Neural cell (in vitro differentiated cells): Measurements from ENCODE around the gene FABP7.

Source experiments
- EP300 ChIP-seq: fragments of 450-650 bp; conservative IDR thresholded peaks from 2 replicates; pipeline ENCODE4 v1.6.1; 2014; ENCODE audit warnings: antibody characterized with exemption, mild to moderate bottlenecking, moderate library complexity; ENCODE audit not compliant: poor library complexity, severe bottlenecking
- EZH2 ChIP-seq: fragments of 200-600, 300-800 bp; shearing (Covaris generic), sonication (generic); IDR thresholded peaks from 2 replicates; pipeline ENCODE4 v1.6.1; 2014; ENCODE audit warnings: antibody characterized with exemption, low read length, borderline replicate concordance, mild to moderate bottlenecking; ENCODE audit not compliant: insufficient read depth, poor library complexity, severe bottlenecking
- RAD21 ChIP-seq: fragments of 450-650 bp; conservative IDR thresholded peaks from 2 replicates; pipeline ENCODE4 v1.6.1; 2014; ENCODE audit warnings: antibody characterized with exemption, mild to moderate bottlenecking, moderate library complexity
- SMC3 ChIP-seq: fragments of 450-650 bp; conservative IDR thresholded peaks from 2 replicates; pipeline ENCODE4 v1.6.1; 2014; ENCODE audit warnings: antibody characterized with exemption, mild to moderate bottlenecking, moderate library complexity; ENCODE audit not compliant: poor library complexity
- TAF1 ChIP-seq: IDR thresholded peaks from 2 replicates; pipeline ENCODE4 v1.6.1; 2012; ENCODE audit warnings: low read depth
- TF ChIP-seq, protein P1 (sequence below): fragments of 450-650 bp; IDR thresholded peaks from 2 replicates; pipeline ENCODE4 v1.5.1; 2014; ENCODE audit warnings: antibody characterized with exemption, mild to moderate bottlenecking, moderate library complexity; ENCODE audit not compliant: poor library complexity, severe bottlenecking
- TF ChIP-seq, protein P2 (sequence below): IDR thresholded peaks from 2 replicates; pipeline ENCODE4 v1.6.1; 2012; ENCODE audit warnings: borderline replicate concordance

DNA sequence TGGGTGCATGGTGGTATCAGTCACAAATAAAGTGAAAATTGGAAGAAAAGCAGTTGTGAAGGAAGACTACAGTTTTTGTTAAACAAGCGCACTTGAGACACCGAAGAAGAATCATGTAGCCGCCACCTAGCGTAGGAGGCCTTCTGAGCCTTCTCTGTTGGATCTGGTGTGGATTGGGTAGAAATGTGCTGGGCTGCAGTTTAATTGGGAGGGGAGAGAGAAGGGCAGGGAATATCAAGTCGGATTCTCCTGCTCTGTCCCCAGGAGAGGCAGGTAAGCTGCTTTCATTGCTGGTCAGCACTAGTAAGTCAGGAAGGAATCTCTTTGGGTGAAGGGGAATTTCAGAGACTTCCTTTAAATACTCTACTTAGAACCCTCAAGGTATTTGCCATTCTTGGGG is 1.2 kb upstream of the FABP7 start:
- TF ChIP-seq SMC3 (no peak), RAD21 (no peak), EP300 (no peak), TAF1 (no peak), EZH2 (no peak)
- TF ChIP-seq, protein P1, sequence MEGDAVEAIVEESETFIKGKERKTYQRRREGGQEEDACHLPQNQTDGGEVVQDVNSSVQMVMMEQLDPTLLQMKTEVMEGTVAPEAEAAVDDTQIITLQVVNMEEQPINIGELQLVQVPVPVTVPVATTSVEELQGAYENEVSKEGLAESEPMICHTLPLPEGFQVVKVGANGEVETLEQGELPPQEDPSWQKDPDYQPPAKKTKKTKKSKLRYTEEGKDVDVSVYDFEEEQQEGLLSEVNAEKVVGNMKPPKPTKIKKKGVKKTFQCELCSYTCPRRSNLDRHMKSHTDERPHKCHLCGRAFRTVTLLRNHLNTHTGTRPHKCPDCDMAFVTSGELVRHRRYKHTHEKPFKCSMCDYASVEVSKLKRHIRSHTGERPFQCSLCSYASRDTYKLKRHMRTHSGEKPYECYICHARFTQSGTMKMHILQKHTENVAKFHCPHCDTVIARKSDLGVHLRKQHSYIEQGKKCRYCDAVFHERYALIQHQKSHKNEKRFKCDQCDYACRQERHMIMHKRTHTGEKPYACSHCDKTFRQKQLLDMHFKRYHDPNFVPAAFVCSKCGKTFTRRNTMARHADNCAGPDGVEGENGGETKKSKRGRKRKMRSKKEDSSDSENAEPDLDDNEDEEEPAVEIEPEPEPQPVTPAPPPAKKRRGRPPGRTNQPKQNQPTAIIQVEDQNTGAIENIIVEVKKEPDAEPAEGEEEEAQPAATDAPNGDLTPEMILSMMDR: no peak
- TF ChIP-seq, protein P2, sequence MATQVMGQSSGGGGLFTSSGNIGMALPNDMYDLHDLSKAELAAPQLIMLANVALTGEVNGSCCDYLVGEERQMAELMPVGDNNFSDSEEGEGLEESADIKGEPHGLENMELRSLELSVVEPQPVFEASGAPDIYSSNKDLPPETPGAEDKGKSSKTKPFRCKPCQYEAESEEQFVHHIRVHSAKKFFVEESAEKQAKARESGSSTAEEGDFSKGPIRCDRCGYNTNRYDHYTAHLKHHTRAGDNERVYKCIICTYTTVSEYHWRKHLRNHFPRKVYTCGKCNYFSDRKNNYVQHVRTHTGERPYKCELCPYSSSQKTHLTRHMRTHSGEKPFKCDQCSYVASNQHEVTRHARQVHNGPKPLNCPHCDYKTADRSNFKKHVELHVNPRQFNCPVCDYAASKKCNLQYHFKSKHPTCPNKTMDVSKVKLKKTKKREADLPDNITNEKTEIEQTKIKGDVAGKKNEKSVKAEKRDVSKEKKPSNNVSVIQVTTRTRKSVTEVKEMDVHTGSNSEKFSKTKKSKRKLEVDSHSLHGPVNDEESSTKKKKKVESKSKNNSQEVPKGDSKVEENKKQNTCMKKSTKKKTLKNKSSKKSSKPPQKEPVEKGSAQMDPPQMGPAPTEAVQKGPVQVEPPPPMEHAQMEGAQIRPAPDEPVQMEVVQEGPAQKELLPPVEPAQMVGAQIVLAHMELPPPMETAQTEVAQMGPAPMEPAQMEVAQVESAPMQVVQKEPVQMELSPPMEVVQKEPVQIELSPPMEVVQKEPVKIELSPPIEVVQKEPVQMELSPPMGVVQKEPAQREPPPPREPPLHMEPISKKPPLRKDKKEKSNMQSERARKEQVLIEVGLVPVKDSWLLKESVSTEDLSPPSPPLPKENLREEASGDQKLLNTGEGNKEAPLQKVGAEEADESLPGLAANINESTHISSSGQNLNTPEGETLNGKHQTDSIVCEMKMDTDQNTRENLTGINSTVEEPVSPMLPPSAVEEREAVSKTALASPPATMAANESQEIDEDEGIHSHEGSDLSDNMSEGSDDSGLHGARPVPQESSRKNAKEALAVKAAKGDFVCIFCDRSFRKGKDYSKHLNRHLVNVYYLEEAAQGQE: no peak
